ENCODE measurements around the gene CFAP20DC.
A peak's percentile ranks its signal among the peaks of the same experiment; 100 is the strongest.
"Not testable (repeated sequence)": the region's sequence is repeated elsewhere in the genome, so short reads cannot be mapped to it uniquely, and the experiment has no call there.

The CFAP20DC gene

GRCh38 chr3:59017617-59017984 is 32.2 kb downstream of the CFAP20DC start:
- DNase-seq: no peak

GRCh38 chr3:59016930-59017616 is 32.8 kb downstream of the CFAP20DC start:
- DNase-seq: no peak

GRCh38 chr3:59013611-59014010 is 36.2 kb downstream of the CFAP20DC start:
- DNase-seq: no peak

GRCh38 chr3:59006634-59007517 is 42.9 kb downstream of the CFAP20DC start:
- no peak for DNase-seq

GRCh38 chr3:59001675-59002074 is 48.1 kb downstream of the CFAP20DC start:
- DNase-seq: no peak

- no peak for DNase-seq
Observed at GRCh38 chr3:58999774-59000160, 50.1 kb downstream of the CFAP20DC start.

GRCh38 chr3:58999134-58999773 is 50.6 kb downstream of the CFAP20DC start:
- no peak for DNase-seq

GRCh38 chr3:58998476-58999117 is 51.2 kb downstream of the CFAP20DC start:
- no peak for DNase-seq

GRCh38 chr3:58996730-58997129 is 53.1 kb downstream of the CFAP20DC start:
- no peak for DNase-seq

GRCh38 chr3:58994746-58995330 is 55.0 kb downstream of the CFAP20DC start:
- DNase-seq: peak in 1 of 2 donors; percentile 13

- no peak for DNase-seq
Observed at GRCh38 chr3:58993547-58993946, 56.3 kb downstream of the CFAP20DC start.

GRCh38 chr3:58991623-58992022 is 58.2 kb downstream of the CFAP20DC start:
- DNase-seq: no peak

- no peak for DNase-seq
Observed at GRCh38 chr3:58991026-58991425, 58.8 kb downstream of the CFAP20DC start.

GRCh38 chr3:58989955-58990354 is 59.9 kb downstream of the CFAP20DC start:
- DNase-seq: no peak

GRCh38 chr3:58989163-58989562 is 60.7 kb downstream of the CFAP20DC start:
- no peak for DNase-seq

- DNase-seq: no peak
Observed at GRCh38 chr3:58988041-58988440, 61.8 kb downstream of the CFAP20DC start.

GRCh38 chr3:58986654-58987053 is 63.2 kb downstream of the CFAP20DC start:
- DNase-seq: no peak

GRCh38 chr3:58979840-58980239 is 70.0 kb downstream of the CFAP20DC start:
- no peak for DNase-seq

GRCh38 chr3:58973796-58974195 is 76.0 kb downstream of the CFAP20DC start:
- no peak for DNase-seq

GRCh38 chr3:58967866-58968265 is 82.0 kb downstream of the CFAP20DC start:
- not testable (repeated sequence) for DNase-seq

GRCh38 chr3:58965865-58966264 is 84.0 kb downstream of the CFAP20DC start:
- no peak for DNase-seq

GRCh38 chr3:58963928-58964503 is 85.8 kb downstream of the CFAP20DC start:
- DNase-seq: no peak

Measured in hippocampal formation (tissue), 2 donors.